GM10847 (cell line): Measurements from ENCODE around the gene JDP2.

Source experiments
- POLR2A ChIP-seq: IDR thresholded peaks from 2 replicates; pipeline ENCODE4 v1.6.1; 2011; ENCODE audit not compliant: insufficient read length; ENCODE audit errors: extremely low read depth

Gene JDP2

GRCh38 chr14:75428230-75429104 is 645 bp downstream of the JDP2 start:
- TF ChIP-seq POLR2A = no peak

GRCh38 chr14:75429562-75429961 is 1.7 kb downstream of the JDP2 start:
- TF ChIP-seq POLR2A = no peak

- TF ChIP-seq POLR2A = no peak
These were observed 2.3 kb downstream of the JDP2 start for GRCh38 chr14:75430116-75430515.

DNA sequence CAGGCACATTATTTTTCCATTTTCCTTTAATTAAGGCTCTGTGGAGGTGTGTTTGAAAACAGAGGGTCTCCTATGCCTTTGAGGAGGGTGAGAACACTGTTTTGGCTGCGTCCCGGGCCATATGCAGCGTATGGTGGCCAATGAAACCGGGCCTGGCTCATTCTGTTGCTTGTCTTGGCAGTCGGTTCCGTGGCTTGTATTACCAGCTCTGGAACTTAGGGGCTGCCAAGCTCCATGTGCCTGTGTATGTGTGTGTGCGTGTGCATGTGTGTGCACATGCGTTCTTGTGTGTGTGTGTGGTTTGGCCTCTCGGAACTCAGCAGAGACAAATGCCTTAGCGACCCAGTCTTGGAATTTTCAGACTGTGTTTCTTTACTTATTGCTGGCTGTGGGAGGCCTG is 2.7 kb downstream of the JDP2 start:
- no peak for TF ChIP-seq POLR2A

GRCh38 chr14:75430976-75431375 is 3.2 kb downstream of the JDP2 start:
- TF ChIP-seq POLR2A = no peak

GRCh38 chr14:75431827-75432226 is 4.0 kb downstream of the JDP2 start:
- no peak for TF ChIP-seq POLR2A

- no peak for TF ChIP-seq POLR2A
These were observed 4.6 kb downstream of the JDP2 start for GRCh38 chr14:75432411-75432810.

GRCh38 chr14:75433631-75434071 is 5.8 kb downstream of the JDP2 start:
- no peak for TF ChIP-seq POLR2A

GRCh38 chr14:75434138-75434889 is 6.5 kb downstream of the JDP2 start:
- no peak for TF ChIP-seq POLR2A

DNA sequence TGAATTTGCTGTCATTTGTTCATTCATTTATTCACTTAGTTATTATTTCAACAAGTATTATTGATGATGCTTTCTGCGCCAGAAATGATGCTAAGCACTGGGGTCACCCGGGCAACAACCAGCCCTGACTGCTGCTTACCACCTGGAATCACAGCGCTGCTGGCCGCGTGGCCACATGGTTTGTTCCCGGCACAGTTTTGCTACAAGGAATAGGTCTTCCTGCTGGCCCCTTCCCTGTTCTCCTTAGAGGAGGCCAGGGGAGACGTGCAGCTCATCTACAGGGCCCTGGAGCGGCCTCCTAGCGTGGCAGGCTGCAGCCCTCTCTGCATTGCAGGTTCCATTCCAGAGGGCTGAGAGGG is 7.0 kb downstream of the JDP2 start:
- no peak for TF ChIP-seq POLR2A

- TF ChIP-seq POLR2A = no peak
These were observed 7.7 kb downstream of the JDP2 start for GRCh38 chr14:75435473-75435872.

GRCh38 chr14:75437201-75438143 is 9.7 kb downstream of the JDP2 start:
- TF ChIP-seq POLR2A = no peak

DNA sequence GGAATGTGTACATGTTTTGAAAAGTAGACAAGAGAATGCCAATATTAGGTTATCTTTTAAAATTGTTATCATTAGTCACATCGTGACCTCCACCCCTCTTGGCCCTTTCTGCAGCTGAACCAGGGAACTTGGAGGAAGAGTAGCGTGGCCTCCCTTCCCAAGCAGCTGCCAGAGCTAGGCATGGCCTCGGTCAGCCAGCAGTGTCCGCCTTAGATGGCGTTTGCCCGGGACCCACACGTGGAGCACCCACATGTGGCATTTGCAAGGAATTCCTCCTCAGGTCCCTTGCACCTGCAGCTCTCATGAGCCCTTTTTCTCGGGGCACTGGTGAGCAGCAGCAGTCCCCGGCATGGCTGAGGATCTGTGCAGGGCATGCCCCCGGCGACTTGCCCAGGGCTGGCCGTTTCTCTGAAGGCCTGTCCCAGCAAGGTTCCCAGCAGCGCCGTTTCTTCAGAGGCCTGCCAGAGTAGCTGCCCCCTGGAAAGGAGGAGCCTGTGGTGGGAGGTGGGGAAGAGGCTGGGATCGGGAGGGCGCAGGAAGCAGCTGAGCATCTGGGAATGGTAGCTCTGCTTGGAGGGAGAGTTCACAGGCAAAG is 10.8 kb downstream of the JDP2 start:
- TF ChIP-seq POLR2A = no peak

- TF ChIP-seq POLR2A = no peak
These were observed 12.2 kb downstream of the JDP2 start for GRCh38 chr14:75439989-75440388.
